RWPE1 (cell line): ENCODE results near the gene CRYBG3.
A peak's percentile ranks its signal among the peaks of the same experiment; 100 is the strongest.

Experiments
- CTCF ChIA-PET: fragments of 350-600 bp; sonication (Branson Sonifier 250); formaldehyde crosslinking; extraction: SDS; loops from one replicate; lab custom pipeline; 2021; lab: Yijun Ruan, JAX
- POLR2A ChIA-PET: fragments of 400-600 bp; formaldehyde crosslinking; extraction: SDS; loops from one replicate; lab custom pipeline; 2020; ENCODE audit warnings: antibody characterized with exemption; ENCODE audit not compliant: low non-redundant PET; lab: Yijun Ruan, JAX
- DNase-seq: peaks from one replicate; pipeline ENCODE4 v3.0.0; 2012; ENCODE audit warnings: low spot score
- H3K27ac ChIP-seq: fragments of 450-650 bp; 2 replicates; pipeline ENCODE4 v1.5.1; 2017
- TF ChIP-seq, protein P1 (sequence below): fragments of 450-650 bp; conservative IDR thresholded peaks from 2 replicates; pipeline ENCODE4 v1.5.1; 2017; ENCODE audit warnings: low read depth, mild to moderate bottlenecking

CRYBG3 gene

DNA sequence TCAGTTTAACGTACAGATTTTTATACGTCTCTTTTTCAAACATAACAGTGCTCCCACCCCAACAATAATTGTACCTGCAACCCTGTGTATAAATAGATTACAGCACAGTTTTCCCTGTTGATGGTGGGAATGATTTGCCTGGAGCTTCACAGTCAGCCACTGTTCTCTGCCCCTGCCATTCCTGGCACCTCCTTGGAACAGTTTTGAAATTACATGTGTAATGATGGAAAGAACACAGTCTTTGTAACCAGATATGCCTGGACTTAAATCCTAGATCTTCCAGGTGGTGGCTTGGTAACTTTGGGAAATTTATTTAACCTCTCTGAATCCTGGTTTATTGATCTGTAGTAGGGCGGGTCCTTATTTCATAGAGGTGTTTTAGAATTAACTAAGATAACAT, 27.0 kb downstream of the CRYBG3 start:
- no peak overlapping the region for H3K27ac ChIP-seq
- TF ChIP-seq, protein P1, sequence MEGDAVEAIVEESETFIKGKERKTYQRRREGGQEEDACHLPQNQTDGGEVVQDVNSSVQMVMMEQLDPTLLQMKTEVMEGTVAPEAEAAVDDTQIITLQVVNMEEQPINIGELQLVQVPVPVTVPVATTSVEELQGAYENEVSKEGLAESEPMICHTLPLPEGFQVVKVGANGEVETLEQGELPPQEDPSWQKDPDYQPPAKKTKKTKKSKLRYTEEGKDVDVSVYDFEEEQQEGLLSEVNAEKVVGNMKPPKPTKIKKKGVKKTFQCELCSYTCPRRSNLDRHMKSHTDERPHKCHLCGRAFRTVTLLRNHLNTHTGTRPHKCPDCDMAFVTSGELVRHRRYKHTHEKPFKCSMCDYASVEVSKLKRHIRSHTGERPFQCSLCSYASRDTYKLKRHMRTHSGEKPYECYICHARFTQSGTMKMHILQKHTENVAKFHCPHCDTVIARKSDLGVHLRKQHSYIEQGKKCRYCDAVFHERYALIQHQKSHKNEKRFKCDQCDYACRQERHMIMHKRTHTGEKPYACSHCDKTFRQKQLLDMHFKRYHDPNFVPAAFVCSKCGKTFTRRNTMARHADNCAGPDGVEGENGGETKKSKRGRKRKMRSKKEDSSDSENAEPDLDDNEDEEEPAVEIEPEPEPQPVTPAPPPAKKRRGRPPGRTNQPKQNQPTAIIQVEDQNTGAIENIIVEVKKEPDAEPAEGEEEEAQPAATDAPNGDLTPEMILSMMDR, result no peak
- no peak for DNase-seq
- CTCF ChIA-PET, result no interaction called here
- POLR2A ChIA-PET, result no interaction called here

DNA sequence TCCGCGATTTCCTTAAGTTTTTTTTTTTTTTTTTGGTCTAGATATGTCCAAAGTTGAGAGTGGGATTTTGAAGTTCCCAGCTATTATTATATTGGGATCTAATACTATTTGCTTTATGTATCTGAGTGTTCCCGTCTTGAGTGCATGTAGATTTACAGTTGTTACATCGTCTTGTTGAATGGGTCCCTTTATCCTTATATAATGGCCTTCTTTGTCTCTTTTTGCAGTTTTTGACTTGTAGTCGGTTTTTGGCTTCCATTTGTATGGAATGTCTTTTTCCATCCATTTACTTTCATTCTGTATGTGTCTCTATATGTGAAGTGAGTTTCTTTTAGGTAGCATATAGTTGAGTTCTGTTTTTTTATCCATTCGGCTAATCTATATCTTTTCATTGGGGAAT, 35.6 kb downstream of the CRYBG3 start:
- ChIA-PET CTCF (no interaction called here), POLR2A (no interaction called here)
- H3K27ac ChIP-seq, result no peak overlapping the region
- no peak for DNase-seq
- TF ChIP-seq, protein P1, result no peak

DNA sequence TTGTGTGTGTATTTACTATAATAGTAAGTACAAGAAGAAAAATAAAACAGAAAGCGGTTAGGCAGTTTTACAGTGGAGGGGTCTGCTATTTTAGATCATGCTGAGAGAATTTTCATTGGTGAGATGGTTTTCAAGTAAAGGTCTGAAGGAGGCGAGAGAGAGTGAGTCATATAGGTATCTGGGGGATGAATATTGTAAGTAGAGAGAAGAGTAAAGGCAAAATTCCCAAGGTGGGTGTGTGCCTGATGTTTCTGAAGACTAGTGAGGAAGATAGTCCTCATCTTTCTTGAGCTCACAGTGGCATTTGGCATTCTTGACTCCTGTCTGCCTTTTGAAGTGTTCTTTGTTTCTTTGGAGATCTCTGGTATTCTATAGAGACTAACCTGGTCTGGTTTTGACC, 38.6 kb downstream of the CRYBG3 start:
- CTCF ChIA-PET, result no interaction called here
- POLR2A ChIA-PET, result no interaction called here
- TF ChIP-seq, protein P1, result no peak

DNA sequence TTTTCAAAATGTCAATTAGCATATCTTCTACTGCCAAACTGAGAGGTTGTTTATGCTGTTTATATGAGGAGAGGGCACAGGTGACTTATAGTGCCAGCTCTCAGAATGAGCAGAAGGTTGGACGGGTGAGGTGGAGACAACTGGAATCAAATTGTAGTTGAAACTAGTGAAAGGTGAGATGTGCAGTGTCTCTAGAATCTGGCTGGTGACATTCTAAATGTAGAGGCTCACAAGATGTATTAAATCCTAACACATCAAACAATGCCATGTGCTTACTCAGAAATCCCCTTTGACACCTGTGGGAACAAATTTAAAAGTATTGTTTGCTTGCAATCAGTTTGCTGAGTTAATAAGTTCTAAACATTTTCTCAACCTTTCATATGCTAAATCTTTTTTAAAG, 40.8 kb downstream of the CRYBG3 start:
- CTCF ChIA-PET, result no interaction called here
- POLR2A ChIA-PET, result no interaction called here
- TF ChIP-seq, protein P1, result no peak
- DNase-seq, result no peak
- H3K27ac ChIP-seq, result no peak overlapping the region

More for the DNA sequence above, 38.6 kb downstream of the CRYBG3 start:
- no peak for DNase-seq
- no peak overlapping the region for H3K27ac ChIP-seq

DNA sequence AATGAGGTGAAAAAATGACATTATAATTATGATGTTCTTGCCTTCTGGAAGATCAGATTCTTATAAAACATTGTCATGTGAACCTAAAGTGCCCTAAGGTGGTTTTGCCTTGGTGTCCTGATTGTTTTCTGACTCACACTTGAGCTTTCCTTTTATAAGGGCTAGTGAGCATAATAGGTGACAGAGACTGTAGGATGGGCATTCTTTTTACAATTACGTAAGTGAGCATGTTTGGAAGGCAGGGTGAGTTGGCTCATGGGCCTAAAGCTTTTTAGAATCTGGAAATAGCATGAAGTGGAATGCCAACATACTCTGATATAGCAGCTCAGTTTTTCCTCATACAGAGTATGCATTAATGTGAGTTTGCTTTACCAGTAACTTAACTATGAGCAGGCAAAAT, 41.2 kb downstream of the CRYBG3 start:
- peak; percentile 30 for DNase-seq
- ChIA-PET POLR2A (no interaction called here), CTCF (no interaction called here)
- TF ChIP-seq, protein P1, result no peak
- no peak overlapping the region for H3K27ac ChIP-seq

DNA sequence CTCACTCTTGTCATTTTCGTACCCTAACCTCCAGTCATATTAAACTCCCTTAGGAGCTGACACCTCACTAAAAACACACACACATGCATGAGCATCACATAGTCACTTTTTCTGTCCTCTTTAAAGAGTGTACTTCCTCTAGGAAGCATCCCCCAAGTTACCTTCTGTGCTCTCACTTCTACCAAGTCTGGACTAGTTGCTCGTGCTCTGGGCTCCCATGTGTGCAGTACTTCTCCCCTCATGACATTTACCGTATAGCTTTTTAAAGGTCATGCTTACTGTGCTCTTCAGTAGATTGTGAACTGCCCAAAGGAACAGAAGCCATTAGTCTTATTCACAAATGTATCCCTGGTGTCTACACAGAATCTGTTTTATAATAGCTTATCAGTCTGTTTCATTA, 42.0 kb downstream of the CRYBG3 start:
- CTCF ChIA-PET, result no interaction called here
- DNase-seq, result no peak
- POLR2A ChIA-PET, result no interaction called here
- TF ChIP-seq, protein P1, result no peak
- H3K27ac ChIP-seq, result no peak overlapping the region

DNA sequence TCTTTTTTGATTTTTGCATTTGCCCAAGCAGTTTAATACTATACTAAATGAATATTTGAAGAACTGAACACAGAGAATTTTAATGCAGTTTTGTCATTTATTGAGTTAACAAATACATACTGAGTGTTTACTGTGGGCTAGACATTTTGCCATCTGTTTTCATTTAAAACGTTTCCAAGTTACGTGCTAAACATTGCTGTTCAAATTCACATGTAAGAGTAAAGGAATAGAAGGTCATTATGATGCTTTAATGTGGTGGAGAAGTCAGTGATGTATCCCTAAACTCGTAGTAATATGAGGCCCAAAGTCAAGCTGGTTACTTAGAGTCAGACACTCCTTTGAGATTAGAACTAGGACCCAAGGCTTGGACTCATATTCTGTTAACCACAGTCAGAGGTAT, 49.4 kb downstream of the CRYBG3 start:
- H3K27ac ChIP-seq, result no peak overlapping the region
- POLR2A ChIA-PET, result no interaction called here
- TF ChIP-seq, protein P1, result no peak
- CTCF ChIA-PET, result no interaction called here
- no peak for DNase-seq
